Measurements from ENCODE around the gene ZNF646. TPM values are rescaled to one million over a fixed set of nuclear protein-coding genes. Genes with fewer than 3 reads are reported as not detected.

Gene ZNF646
- polyA plus RNA-seq, 1 donor from 2014 or later, result 8.5 TPM

DNA sequence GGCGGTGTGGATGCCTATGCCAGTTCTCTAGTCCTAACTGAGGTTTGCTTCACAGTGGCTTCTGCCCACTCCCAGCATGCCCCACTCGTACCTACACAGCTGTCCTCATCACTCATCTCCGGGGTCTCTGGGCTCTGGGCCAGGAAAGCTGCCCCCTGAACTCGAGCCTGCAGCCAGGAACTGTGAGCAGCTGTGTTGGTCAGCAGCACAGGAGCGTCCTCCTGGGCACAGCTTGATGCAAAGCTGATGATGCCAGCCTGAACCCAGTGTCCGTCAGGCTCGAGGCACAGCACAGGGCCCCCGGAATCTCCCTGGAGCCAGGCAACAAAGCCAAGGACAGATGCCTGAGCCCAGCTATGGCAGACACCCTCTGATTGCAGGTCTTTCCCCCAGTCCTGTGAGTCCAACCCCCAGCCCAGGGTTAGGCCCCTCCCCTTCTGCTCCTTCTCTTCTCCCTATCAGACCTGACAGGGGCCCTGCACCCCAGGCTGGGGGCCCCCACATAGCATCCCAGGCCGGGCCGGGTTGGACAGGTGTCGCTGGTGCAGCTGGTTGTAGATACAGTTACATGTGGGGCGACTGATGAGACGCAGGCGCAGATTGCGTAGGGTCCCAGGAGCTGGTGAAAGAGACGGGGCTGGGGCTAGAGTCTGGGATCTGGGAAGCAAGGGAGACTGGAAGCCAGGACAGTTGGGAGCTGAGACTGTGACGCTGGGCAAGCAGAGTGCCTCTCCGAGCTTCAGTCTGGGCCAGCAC, 11.8 kb downstream of the ZNF646 start (continued):
- no peak for TF ChIP-seq CTCF (IDR thresholded peaks at IDR 0.05; ENCODE audit: poor library complexity, severe bottlenecking)
- TF ChIP-seq MXI1 (conservative IDR thresholded peaks at IDR 0.05; ENCODE audit: poor library complexity, severe bottlenecking), result no peak
- no peak for TF ChIP-seq POLR2AphosphoS5 (IDR thresholded peaks at IDR 0.05)

- Histone ChIP-seq H4K20me1 (ENCODE audit: insufficient read depth) (no peaks in the 10 kb centered on the region), H3K9me3 (ENCODE audit: low read length) (no peaks in the 10 kb centered on the region), H3K36me3 (ENCODE audit: insufficient read depth, low read length) (peaks cover 5% of the 10 kb centered on the region), H2AFZ (ENCODE audit: low read depth, low read length) (no peak overlapping the region), H3F3A (ENCODE audit: insufficient read depth, low read length, poor library complexity, severe bottlenecking) (no peaks in the 10 kb centered on the region), H3K9me2 (ENCODE audit: insufficient read depth, low read length) (no peaks in the 10 kb centered on the region), H3K4me3 (ENCODE audit: low read length) (no peak overlapping the region), H3K27ac (ENCODE audit: low read length) (no peak overlapping the region), H3K9ac (ENCODE audit: low read length) (no peak overlapping the region), H3K79me2 (replicated peaks; ENCODE audit: insufficient read depth, low read length) (no peaks in the 10 kb centered on the region), H3K4me2 (ENCODE audit: low read length) (no peak overlapping the region), H3K27me3 (ENCODE audit: insufficient read depth, low read depth, low read length) (no peaks in the 10 kb centered on the region)
- TF ChIP-seq, protein P1, sequence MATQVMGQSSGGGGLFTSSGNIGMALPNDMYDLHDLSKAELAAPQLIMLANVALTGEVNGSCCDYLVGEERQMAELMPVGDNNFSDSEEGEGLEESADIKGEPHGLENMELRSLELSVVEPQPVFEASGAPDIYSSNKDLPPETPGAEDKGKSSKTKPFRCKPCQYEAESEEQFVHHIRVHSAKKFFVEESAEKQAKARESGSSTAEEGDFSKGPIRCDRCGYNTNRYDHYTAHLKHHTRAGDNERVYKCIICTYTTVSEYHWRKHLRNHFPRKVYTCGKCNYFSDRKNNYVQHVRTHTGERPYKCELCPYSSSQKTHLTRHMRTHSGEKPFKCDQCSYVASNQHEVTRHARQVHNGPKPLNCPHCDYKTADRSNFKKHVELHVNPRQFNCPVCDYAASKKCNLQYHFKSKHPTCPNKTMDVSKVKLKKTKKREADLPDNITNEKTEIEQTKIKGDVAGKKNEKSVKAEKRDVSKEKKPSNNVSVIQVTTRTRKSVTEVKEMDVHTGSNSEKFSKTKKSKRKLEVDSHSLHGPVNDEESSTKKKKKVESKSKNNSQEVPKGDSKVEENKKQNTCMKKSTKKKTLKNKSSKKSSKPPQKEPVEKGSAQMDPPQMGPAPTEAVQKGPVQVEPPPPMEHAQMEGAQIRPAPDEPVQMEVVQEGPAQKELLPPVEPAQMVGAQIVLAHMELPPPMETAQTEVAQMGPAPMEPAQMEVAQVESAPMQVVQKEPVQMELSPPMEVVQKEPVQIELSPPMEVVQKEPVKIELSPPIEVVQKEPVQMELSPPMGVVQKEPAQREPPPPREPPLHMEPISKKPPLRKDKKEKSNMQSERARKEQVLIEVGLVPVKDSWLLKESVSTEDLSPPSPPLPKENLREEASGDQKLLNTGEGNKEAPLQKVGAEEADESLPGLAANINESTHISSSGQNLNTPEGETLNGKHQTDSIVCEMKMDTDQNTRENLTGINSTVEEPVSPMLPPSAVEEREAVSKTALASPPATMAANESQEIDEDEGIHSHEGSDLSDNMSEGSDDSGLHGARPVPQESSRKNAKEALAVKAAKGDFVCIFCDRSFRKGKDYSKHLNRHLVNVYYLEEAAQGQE (IDR thresholded peaks at IDR 0.05; ENCODE audit: borderline replicate concordance), result no peak
- TF ChIP-seq EP300 (conservative IDR thresholded peaks at IDR 0.05; ENCODE audit: poor library complexity, severe bottlenecking) (no peak), RAD21 (conservative IDR thresholded peaks at IDR 0.05) (no peak), SMC3 (conservative IDR thresholded peaks at IDR 0.05; ENCODE audit: poor library complexity) (no peak), MXI1 (conservative IDR thresholded peaks at IDR 0.05; ENCODE audit: poor library complexity, severe bottlenecking) (no peak), TAF1 (IDR thresholded peaks at IDR 0.05; ENCODE audit: low read depth) (no peak), CTCF (IDR thresholded peaks at IDR 0.05; ENCODE audit: poor library complexity, severe bottlenecking) (no peak), EZH2 (IDR thresholded peaks at IDR 0.05; ENCODE audit: borderline replicate concordance, insufficient read depth, low read length, poor library complexity, severe bottlenecking) (no peak), POLR2AphosphoS5 (IDR thresholded peaks at IDR 0.05) (no peak)
Observed at GRCh38 chr16:31086629-31086906, 12.3 kb downstream of the ZNF646 start.
